CD1c-positive myeloid dendritic cell (primary cell): ENCODE results near the gene CMC1.

Source experiments
- DNase-seq: peaks from one replicate; pipeline ENCODE4 v3.0.0-alpha.2; 2016; ENCODE audit errors: extremely low spot score

The CMC1 gene

DNA sequence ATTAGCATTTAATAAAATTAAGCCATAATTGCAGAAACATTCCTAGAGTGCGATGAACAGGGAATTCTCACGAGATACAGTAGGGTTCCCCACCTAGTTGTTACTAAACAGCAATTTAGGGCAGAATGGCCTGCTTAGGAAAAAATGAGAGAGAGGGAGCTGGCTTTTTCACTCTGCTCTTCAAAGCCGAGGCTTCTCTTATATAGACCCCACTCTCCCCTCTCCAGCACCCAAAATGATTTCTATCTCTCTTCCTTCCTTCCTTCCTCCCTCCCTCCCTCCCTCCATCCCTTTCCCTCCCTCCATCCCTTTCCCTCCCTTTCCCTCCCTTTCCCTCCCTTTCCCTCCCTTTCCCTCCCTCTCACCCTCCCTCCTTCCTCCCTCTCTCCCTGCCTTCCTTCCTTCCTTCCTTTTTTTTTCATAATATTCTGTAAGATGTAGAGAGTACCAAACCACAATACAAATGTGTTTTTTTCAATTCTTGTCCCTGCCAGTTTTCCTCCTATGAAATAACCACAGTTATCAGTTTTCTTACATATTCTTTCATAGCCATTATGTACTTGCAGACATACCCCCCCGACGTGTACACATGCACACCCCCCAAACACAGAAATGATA, 59.0 kb downstream of the CMC1 start:
- no peak for DNase-seq

- no peak for DNase-seq
These were observed 60.3 kb downstream of the CMC1 start for GRCh38 chr3:28301688-28302087.

DNA sequence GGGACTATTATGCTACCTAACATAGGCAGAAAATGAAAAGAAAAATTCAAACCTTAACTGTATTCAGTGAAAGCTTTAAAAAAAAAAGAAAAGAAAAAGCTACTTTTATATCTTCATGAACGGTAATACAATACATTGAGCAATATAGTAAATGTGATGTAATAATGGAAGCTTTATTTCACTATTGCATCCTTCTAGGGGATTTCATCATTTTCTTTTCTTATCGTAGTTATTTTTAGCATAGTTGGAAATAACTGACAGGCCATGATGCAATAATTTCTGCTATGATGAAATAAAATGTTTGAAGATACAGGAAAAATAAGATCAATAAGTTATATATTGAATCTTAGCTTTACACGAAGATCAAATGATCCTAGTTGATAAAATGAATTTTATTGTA, 66.8 kb downstream of the CMC1 start:
- DNase-seq = peak; percentile 29

GRCh38 chr3:28315711-28316110, 74.3 kb downstream of the CMC1 start:
- DNase-seq = no peak

- DNase-seq = no peak
These were observed 74.8 kb downstream of the CMC1 start for GRCh38 chr3:28316226-28316625.

- DNase-seq = peak; percentile 58
These were observed 76.1 kb downstream of the CMC1 start for GRCh38 chr3:28317438-28318022.

DNA sequence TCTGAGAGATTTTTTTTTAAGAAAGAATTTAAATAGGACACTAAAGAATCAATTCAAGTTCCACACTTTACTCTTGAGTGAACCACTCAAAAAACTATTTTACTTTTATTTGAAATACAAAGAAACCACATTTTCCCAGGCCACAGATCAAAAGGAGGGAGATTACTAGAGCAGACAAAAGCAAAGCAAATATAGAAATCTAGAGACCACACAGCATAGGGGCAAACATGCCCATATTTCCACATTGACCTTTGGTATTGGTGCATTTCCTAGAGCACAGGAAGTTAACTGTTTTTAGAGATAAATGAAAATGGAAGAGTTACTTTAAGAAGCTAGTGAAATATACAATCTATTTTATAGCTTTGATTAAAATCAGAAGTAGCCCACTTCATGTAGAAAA, 79.6 kb downstream of the CMC1 start:
- DNase-seq = no peak

GRCh38 chr3:28322464-28322863, 81.0 kb downstream of the CMC1 start:
- DNase-seq = no peak

DNA sequence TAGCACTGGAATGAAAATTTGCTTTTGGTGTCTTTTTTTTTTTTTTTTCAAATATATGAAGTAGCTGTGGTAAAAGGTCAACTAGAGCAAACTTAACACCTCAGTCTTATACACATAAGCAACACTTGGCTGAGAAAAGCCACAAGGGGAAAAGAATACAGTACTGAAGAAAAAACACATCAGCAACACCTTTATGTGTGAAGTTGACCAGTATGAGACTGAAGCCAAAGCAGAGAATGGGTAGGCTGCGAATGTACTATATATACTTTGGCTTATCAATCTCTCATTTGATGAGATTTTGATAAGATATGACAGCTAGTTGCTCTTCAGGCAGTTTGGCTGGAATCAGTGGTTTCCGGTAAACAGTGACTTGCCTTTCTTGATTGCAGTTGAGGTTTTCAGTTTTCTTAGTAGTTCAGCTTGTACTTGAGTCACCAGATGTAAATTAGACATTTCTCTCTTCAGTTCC, 85.1 kb downstream of the CMC1 start:
- DNase-seq = peak; percentile 22

GRCh38 chr3:28328188-28329151, 87.1 kb downstream of the CMC1 start:
- DNase-seq = peak; percentile 62

- DNase-seq = no peak
These were observed 93.1 kb downstream of the CMC1 start for GRCh38 chr3:28334552-28334951.

DNA sequence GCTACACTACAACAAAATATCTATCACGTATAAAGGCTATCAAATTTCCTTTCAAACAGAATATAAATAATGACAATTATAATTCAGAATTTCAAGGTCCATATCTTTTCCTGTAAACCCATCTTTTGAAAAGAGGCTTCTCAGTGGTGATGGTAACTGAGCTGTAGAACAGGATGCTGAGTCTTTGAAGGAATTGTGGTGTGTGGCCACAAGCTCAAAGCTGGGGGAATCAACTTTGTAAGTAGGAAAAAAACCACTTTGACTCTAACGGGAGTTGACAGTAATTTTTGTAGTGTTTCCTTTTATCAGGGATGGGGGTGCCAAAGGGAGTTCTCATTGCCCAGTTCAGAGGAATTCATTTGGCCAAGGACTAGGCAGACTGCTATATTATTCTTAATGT, 93.8 kb downstream of the CMC1 start:
- DNase-seq = no peak

- no peak for DNase-seq
These were observed 95.8 kb downstream of the CMC1 start for GRCh38 chr3:28337230-28337629.

DNA sequence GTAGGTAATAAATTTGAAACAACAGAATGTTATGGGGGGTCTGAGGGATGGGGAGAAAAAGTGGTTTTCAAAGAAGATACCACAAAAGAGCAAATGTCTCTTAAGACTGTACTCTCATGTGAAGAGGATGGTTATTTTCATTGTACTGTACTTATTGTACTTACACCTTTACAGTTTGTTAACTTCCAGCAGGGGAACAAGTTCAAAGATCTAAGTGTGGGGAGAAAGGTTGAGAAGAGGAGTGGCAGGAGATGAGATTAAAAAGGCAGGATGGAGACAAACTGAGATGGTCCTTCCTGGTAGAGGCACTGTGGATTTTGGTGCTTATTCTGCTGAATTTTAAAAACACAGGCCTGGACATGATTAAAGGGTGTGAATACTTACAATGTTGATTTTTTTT, 101.7 kb downstream of the CMC1 start:
- DNase-seq = no peak

DNA sequence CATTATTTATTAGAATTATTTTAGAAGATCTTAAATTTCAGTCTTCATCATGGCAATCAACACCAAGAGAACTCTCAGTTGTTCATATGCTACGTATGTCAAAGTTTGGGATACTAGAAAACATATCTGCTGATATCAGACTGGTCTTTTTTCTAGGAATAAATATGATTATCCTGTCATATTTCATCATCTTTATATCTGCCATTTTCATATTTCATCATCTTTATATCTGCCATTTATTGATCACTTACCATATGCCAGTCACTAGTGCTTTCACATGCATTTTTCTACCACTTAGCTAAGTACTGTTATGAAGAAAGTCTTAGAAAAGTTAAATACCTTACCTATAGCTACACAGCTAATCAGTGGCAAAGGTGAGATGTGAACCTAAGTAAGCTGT, 104.3 kb downstream of the CMC1 start:
- no peak for DNase-seq

DNA sequence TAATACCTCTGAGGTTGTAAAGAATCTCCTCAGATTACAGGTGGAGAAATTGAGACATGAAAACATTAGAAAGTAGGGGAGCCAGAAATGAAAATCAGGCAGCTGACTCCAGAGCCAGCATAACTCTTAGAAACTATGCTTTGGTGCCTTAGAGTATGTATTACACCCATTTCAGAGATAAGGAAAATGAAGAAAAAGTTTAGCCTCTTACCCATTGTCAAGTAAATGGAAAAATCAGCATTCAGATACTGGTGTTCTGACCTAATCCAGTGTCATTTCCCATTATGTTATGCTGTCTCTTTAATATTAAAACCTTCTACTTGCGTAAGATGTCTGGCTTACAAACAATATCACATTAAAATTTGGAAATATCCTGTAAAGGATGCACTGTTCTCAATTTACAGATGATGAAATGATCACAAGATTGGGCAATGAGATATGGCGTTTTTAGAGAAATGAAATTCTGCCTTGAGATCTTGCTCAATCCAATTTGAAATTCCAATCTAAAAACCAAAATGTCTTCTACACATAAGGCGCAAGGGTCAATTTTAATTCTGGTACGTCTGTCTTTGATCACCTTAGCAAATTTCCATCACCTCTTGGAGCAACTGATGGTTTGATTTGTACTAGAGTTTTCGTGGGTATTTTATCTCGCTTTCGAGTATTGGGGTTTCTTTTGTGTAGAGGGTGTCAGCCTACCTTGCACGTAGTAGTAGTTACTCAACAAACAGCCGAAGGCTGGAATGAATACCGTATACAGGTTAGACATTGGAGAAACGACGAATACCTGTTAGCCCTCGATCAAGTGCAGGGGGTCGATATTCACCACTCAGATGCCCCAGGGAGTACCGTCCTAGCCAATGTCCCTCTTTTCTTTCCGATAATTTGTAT, 106.2 kb downstream of the CMC1 start:
- peak; percentile 95 for DNase-seq

GRCh38 chr3:28348265-28348628, 106.8 kb downstream of the CMC1 start:
- DNase-seq = peak; percentile 99

GRCh38 chr3:28348629-28349468, 107.4 kb downstream of the CMC1 start, which contains the start of the genes AZI2 and ZCWPW2:
Gene AZI2, minus strand, starts transcription at chr3:28348824. Its CDS starts 8,207 bp downstream, at chr3:28340617.
Gene ZCWPW2, plus strand, starts transcription at chr3:28348721. Its CDS starts 64,348 bp downstream, at chr3:28413069.
- peak; percentile 96 for DNase-seq

- no peak for DNase-seq
These were observed 108.1 kb downstream of the CMC1 start for GRCh38 chr3:28349469-28350000.
